ENCODE results near the gene TMEM200A.

Gene TMEM200A

GRCh38 chr6:130426066-130426721, 60.4 kb downstream of the TMEM200A start:
- DNase-seq: no peak

GRCh38 chr6:130431346-130431852, 65.6 kb downstream of the TMEM200A start:
- no peak for DNase-seq

- no peak for DNase-seq
Observed at GRCh38 chr6:130432838-130433237, 67.0 kb downstream of the TMEM200A start.

- DNase-seq: no peak
Observed at GRCh38 chr6:130434174-130434873, 68.5 kb downstream of the TMEM200A start.

- DNase-seq: no peak
Observed at GRCh38 chr6:130435181-130435580, 69.4 kb downstream of the TMEM200A start.

- DNase-seq: no peak
Observed at GRCh38 chr6:130437961-130438360, 72.1 kb downstream of the TMEM200A start.

- DNase-seq: no peak
Observed at GRCh38 chr6:130447374-130447773, 81.6 kb downstream of the TMEM200A start.

GRCh38 chr6:130452336-130452735, 86.5 kb downstream of the TMEM200A start:
- DNase-seq: no peak

- peak; percentile 16 for DNase-seq
Observed at GRCh38 chr6:130453230-130453629, 87.4 kb downstream of the TMEM200A start.

GRCh38 chr6:130457605-130458004, 91.8 kb downstream of the TMEM200A start:
- no peak for DNase-seq

- no peak for DNase-seq
Observed at GRCh38 chr6:130459316-130459715, 93.5 kb downstream of the TMEM200A start.

- no peak for DNase-seq
Observed at GRCh38 chr6:130460934-130461333, 95.1 kb downstream of the TMEM200A start.

- no peak for DNase-seq
Observed at GRCh38 chr6:130466052-130466747, 100.4 kb downstream of the TMEM200A start.

- no peak for DNase-seq
Observed at GRCh38 chr6:130466748-130467061, 100.9 kb downstream of the TMEM200A start.

GRCh38 chr6:130467146-130468050, 101.6 kb downstream of the TMEM200A start:
- no peak for DNase-seq

- DNase-seq: no peak
Observed at GRCh38 chr6:130470766-130471165, 104.9 kb downstream of the TMEM200A start.

- DNase-seq: no peak
Observed at GRCh38 chr6:130473886-130474285, 108.1 kb downstream of the TMEM200A start.

- DNase-seq: no peak
Observed at GRCh38 chr6:130482645-130483390, 117.0 kb downstream of the TMEM200A start.

GRCh38 chr6:130485870-130486269, 120.1 kb downstream of the TMEM200A start:
- DNase-seq: no peak

- no peak for DNase-seq
Observed at GRCh38 chr6:130486417-130486816, 120.6 kb downstream of the TMEM200A start.

- no peak for DNase-seq
Observed at GRCh38 chr6:130489514-130489913, 123.7 kb downstream of the TMEM200A start.
